ENCODE results near the gene MGLL.

- TF ChIP-seq GATA2 (IDR thresholded peaks at IDR 0.05; ENCODE audit: low read depth, low read length), result no peak
- TF ChIP-seq GATA3 (IDR thresholded peaks at IDR 0.05; ENCODE audit: low read depth, low read length), result no peak
Observed at GRCh38 chr3:127784865-127785710, 37.2 kb downstream of the MGLL start.
